Transverse colon (tissue), 4 donors: ENCODE measurements around the gene BCL11A. TPM values are rescaled to one million over a fixed set of nuclear protein-coding genes. Genes with fewer than 3 reads are reported as not detected.

Experiments used
- DNase-seq: peaks from one replicate; pipeline ENCODE4 v3.0.0-alpha.2; 2019
- H3K27ac ChIP-seq, 4 donors: fragments of 200-600 bp; sonication (generic); 2 replicates each; pipeline ENCODE4 v1.5.1; 2016 to 2018; ENCODE audit warnings: inconsistent platforms in 4 of 4
- H3K27me3 ChIP-seq: fragments of 200-600 bp; sonication (generic); 2 replicates; pipeline ENCODE4 v1.5.1; 2017; ENCODE audit warnings: inconsistent platforms
- H3K36me3 ChIP-seq, 4 donors: fragments of 200-600 bp; sonication (generic); 2 replicates each; pipeline ENCODE4 v1.5.1; 2017 to 2019; ENCODE audit warnings: inconsistent platforms in 4 of 4
- H3K4me1 ChIP-seq, 4 donors: fragments of 200-600 bp; sonication (generic); 2 replicates each; pipeline ENCODE4 v1.5.1; 2017 to 2020; ENCODE audit warnings: inconsistent platforms in 4 of 4
- H3K4me3 ChIP-seq, 4 donors: fragments of 200-600 bp; sonication (generic); 1 replicate in 1 of 4; 2 replicates in 3 of 4; pipeline versions ENCODE4 v1.5.1 to v1.6.1; 2017 to 2019; ENCODE audit warnings: inconsistent platforms in 4 of 4
- H3K9me3 ChIP-seq, 2 donors: fragments of 200-600 bp; sonication (generic); 2 replicates each; pipeline ENCODE4 v1.5.1; 2017 to 2019; ENCODE audit warnings: inconsistent platforms in 2 of 2
- EP300 ChIP-seq: sonication (generic); formaldehyde crosslinking; IDR thresholded peaks from one replicate; pipeline ENCODE4 v1.6.1; 2017; ENCODE audit warnings: antibody characterized with exemption, low read depth
- POLR2A ChIP-seq: fragments of 450-650 bp; IDR thresholded peaks from one replicate; pipeline ENCODE4 v1.6.1; 2016; ENCODE audit warnings: antibody characterized with exemption, mild to moderate bottlenecking, moderate library complexity
- POLR2AphosphoS5 ChIP-seq, 3 donors: sonication (generic); formaldehyde crosslinking; IDR thresholded peaks; one replicate each; pipeline ENCODE4 v1.6.1; 2016; ENCODE audit warnings: antibody characterized with exemption in 3 of 3
- WGBS, 2 donors: methylation state at CpG; one replicate each; pipeline ENCODE4 v1.1.5; 2018; ENCODE audit warnings: low coverage in 1 of 2; 5-methylcytosine and 5-hydroxymethylcytosine counted together
- in situ Hi-C, 4 donors: fragments of 200-750 bp; cut with MboI; loops; one replicate each; pipeline versions ENCODE4 v1.15.0 to v1.15.1; 2017; ENCODE audit warnings: low sequenced_read_pairs in 3 of 4, low pct_ligation_motif_present in 1 of 4, low pct_unique_long_range_greater_than_20kb in 1 of 4
- intact Hi-C: fragments of 100-400 bp; cut with DNase I; formaldehyde crosslinking; loops from one replicate; pipeline ENCODE4 v1.15.1; 2023; ENCODE audit warnings: low total_unique reads
- total RNA-seq, 4 donors: library from RNA; depleted of rRNA; stranded (reverse); fragments of >200 nt; gene quantifications; one replicate each; pipeline ENCODE4 v1.1.0, GENCODE V29; 2016
- TF ChIP-seq, protein P1 (sequence below), 5 experiments: fragments of 200-600 bp in 3 of 5; fragments of 450-650 bp in 2 of 5; sonication (generic) in 3 of 5; IDR thresholded peaks; 1 replicate in 2 of 5; 2 replicates in 3 of 5; pipeline ENCODE4 v1.5.1; 2016 to 2017; ENCODE audit warnings: antibody characterized with exemption in 5 of 5, inconsistent platforms in 3 of 5, mild to moderate bottlenecking in 2 of 5, moderate library complexity in 1 of 5

The BCL11A gene
- total RNA-seq, 4 donors from 2014 or later = 11.3 to 38.1 (median 19.9) TPM

DNA sequence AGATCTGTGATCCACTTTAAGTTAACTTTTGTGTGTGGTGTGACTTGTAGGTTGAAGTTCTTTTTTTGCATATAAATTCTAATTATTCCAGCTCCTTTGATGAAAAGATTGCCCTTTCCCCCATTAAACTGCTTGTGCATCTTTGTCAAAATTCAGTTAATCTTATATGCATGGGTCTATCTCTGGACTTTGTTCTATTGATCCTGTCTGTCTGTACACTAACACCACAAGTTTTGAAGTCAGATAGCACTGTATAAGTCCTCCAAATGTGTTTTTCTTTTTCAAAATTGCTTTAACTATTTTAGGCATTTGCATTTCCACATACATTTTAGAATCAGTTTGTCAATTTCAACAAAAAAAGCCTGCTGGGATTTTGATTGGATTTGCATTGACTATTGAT, 137.6 kb downstream of the BCL11A start:
- H3K36me3 ChIP-seq = no peaks in the 10 kb centered on the region
- in situ Hi-C loops (no loop called here), intact Hi-C loops (no loop called here)
- H3K9me3 ChIP-seq = no peaks in the 10 kb centered on the region
- H3K4me3 ChIP-seq = no peak overlapping the region
- no peaks in the 10 kb centered on the region for H3K27me3 ChIP-seq
- H3K27ac ChIP-seq = no peak overlapping the region
- TF ChIP-seq POLR2A (no peak), EP300 (no peak), POLR2AphosphoS5 (IDR thresholded peaks at IDR 0.05) (no peak)
- TF ChIP-seq, protein P1, sequence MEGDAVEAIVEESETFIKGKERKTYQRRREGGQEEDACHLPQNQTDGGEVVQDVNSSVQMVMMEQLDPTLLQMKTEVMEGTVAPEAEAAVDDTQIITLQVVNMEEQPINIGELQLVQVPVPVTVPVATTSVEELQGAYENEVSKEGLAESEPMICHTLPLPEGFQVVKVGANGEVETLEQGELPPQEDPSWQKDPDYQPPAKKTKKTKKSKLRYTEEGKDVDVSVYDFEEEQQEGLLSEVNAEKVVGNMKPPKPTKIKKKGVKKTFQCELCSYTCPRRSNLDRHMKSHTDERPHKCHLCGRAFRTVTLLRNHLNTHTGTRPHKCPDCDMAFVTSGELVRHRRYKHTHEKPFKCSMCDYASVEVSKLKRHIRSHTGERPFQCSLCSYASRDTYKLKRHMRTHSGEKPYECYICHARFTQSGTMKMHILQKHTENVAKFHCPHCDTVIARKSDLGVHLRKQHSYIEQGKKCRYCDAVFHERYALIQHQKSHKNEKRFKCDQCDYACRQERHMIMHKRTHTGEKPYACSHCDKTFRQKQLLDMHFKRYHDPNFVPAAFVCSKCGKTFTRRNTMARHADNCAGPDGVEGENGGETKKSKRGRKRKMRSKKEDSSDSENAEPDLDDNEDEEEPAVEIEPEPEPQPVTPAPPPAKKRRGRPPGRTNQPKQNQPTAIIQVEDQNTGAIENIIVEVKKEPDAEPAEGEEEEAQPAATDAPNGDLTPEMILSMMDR (IDR thresholded peaks at IDR 0.05) = no peak
- no peak for DNase-seq
- H3K4me1 ChIP-seq = peaks cover 0 to 4% (median 2%) of the 10 kb centered on the region in 4 donors

DNA sequence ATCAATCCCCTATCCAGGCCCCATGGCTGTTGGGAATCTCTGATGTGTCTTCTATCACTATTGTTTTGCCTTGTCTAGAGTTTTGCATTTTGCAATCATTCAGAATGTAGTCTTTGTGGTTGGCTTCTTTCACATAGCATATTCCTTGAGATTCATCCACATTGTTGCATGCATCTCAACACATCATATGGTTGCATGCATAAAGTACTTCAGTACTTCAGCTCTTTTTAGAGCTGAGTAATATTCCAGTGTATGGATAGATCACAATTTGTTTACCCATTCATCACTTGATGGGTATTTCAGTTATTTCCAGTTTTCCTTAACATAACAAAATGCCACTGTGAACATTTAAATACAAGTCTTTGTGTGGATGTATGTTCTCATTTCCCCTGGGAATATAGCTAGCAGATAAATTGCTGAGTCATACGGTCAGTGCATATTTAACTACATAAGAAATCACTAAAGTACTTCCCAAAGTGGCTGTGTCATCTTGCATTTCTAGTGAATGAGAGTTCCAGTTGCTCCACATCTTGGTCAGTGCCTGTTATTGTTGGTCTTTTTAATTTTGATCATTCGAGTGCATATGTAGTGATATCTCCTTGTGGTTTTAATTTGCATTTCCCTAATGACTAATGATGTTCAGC, 138.8 kb downstream of the BCL11A start:
- intact Hi-C loops = no loop called here

DNA sequence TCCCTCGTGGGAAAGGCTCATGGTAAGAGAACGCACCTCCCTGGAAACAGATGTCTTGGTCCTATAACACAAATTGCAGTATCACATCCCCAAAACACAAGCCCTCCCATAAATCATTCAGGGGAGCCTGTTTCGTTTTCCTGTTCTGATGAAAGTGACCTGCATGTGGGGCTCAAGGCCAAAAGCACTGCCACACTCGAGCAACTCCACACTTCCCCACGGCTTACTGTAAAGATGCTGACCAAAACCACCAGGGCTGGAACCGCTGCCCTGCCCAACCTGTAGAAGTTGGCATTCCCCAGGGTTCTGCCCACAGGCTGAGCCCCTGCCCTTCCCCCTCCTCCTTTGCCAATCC, 139.7 kb downstream of the BCL11A start:
- intact Hi-C loops (no loop called here), in situ Hi-C loops (no loop called here)
- Histone ChIP-seq H3K27ac (no peak overlapping the region), H3K4me1 (peaks cover 0 to 4% (median 2%) of the 10 kb centered on the region in 4 donors), H3K9me3 (no peaks in the 10 kb centered on the region), H3K4me3 (no peak overlapping the region), H3K27me3 (no peaks in the 10 kb centered on the region), H3K36me3 (no peaks in the 10 kb centered on the region)
- 40 to 54% methylated on average over 1 to 6 of the region's 6 CpGs for WGBS, 2 donors
- TF ChIP-seq, protein P1 (IDR thresholded peaks at IDR 0.05) = no peak
- no peak for TF ChIP-seq EP300
- TF ChIP-seq POLR2AphosphoS5 (IDR thresholded peaks at IDR 0.05) = no peak
- TF ChIP-seq POLR2A = no peak
- DNase-seq = no peak

More for the DNA sequence above, 138.8 kb downstream of the BCL11A start:
- in situ Hi-C loops = no loop called here
- no peak for DNase-seq
- no peaks in the 10 kb centered on the region for H3K27me3 ChIP-seq
- no peak overlapping the region for H3K4me3 ChIP-seq
- 83 to 92% methylated on average over 2 of the region's 2 CpGs for WGBS, 2 donors
- TF ChIP-seq POLR2AphosphoS5 (IDR thresholded peaks at IDR 0.05) (no peak), EP300 (no peak), POLR2A (no peak)
- TF ChIP-seq, protein P1 (IDR thresholded peaks at IDR 0.05) = no peak
- peaks cover 0 to 4% (median 2%) of the 10 kb centered on the region in 4 donors for H3K4me1 ChIP-seq
- no peaks in the 10 kb centered on the region for H3K36me3 ChIP-seq
- H3K9me3 ChIP-seq = no peaks in the 10 kb centered on the region
- H3K27ac ChIP-seq = no peak overlapping the region

DNA sequence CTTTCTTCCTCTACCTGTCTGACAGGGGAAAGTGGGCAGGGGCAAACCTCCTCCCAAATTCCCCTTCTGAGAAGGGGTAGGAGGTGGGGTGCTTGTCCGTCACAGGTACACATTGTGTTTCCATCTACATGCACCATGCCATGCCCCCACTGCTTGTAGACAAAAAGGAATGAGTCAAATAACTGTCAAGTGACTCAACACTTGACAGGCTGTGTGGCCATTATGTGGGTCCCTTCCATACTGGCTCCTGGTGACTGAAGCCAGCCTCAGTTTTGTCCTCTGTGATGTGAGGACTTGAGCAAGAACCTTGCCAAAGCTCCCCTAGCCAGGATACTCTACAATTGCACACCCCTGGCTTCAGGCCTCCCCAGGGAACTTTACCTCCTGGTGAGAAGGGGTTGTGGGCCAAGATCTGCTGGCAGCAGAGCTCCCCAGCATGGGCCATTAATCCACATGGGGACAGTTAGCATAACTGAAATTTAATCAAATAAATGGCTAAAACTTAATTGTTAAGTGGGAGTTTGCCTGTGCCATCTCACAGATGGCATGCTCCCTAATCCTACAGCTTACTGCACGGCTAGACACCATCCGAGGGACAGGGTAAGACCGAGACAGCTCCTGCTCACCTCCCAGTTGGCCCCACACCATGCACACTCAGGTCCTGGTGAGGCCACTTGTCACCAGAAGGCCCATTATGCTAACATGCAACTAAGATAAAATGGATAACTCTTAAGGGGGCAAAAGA, 140.2 kb downstream of the BCL11A start:
- 82% methylated on average over 4 of the region's 4 CpGs; no CpG with 5 or more reads in 1 of the 2 donors for WGBS, 2 donors
- H3K36me3 ChIP-seq = no peaks in the 10 kb centered on the region

More for the DNA sequence above, 140.2 kb downstream of the BCL11A start:
- no peaks in the 10 kb centered on the region for H3K9me3 ChIP-seq
- no peak for DNase-seq
- intact Hi-C loops (no loop called here), in situ Hi-C loops (no loop called here)
- H3K4me3 ChIP-seq = no peak overlapping the region
- no peaks in the 10 kb centered on the region for H3K27me3 ChIP-seq
- H3K27ac ChIP-seq = no peak overlapping the region
- H3K4me1 ChIP-seq = peaks cover 0 to 4% (median 2%) of the 10 kb centered on the region in 4 donors
- no peak for TF ChIP-seq EP300
- TF ChIP-seq POLR2A = no peak
- TF ChIP-seq, protein P1 (IDR thresholded peaks at IDR 0.05) = no peak
- TF ChIP-seq POLR2AphosphoS5 (IDR thresholded peaks at IDR 0.05) = no peak
